Osteoblast (primary cell): Measurements from ENCODE around the gene EXOC4. TPM values are rescaled to one million over a fixed set of nuclear protein-coding genes. Genes with fewer than 3 reads are reported as not detected.

Experiments used
- DNase-seq: peaks from one replicate; pipeline ENCODE4 v3.0.0; 2011; ENCODE audit warnings: low spot score, mixed read lengths; ENCODE audit not compliant: insufficient read length; ENCODE audit errors: missing footprints
- H2AFZ ChIP-seq: 2 replicates; pipeline ENCODE4 v1.6.0; 2011; ENCODE audit warnings: mild to moderate bottlenecking, low read length
- H3K27ac ChIP-seq: 2 replicates; pipeline ENCODE4 v1.5.1; 2011; ENCODE audit warnings: mild to moderate bottlenecking, low read depth, low read length, moderate library complexity
- H3K27me3 ChIP-seq: 2 replicates; pipeline ENCODE4 v1.6.0; 2012; ENCODE audit warnings: mild to moderate bottlenecking, control low read depth, inconsistent platforms, low read length, moderate library complexity; ENCODE audit not compliant: insufficient read depth
- H3K36me3 ChIP-seq: 2 replicates; pipeline ENCODE4 v1.5.1; 2011; ENCODE audit warnings: mild to moderate bottlenecking, low read length, control low read depth, moderate library complexity; ENCODE audit not compliant: insufficient read depth
- H3K4me1 ChIP-seq: 2 replicates; pipeline ENCODE4 v1.5.1; 2011; ENCODE audit warnings: mild to moderate bottlenecking, low read length, control low read depth, moderate library complexity; ENCODE audit not compliant: insufficient read depth
- H3K4me2 ChIP-seq: 2 replicates; pipeline ENCODE4 v1.6.0; 2011; ENCODE audit warnings: mild to moderate bottlenecking, low read length; ENCODE audit not compliant: insufficient read depth
- H3K4me3 ChIP-seq: fragments of 200-600 bp; sonication (generic); 3 replicates; pipeline ENCODE4 v1.5.1; 2012; ENCODE audit warnings: mild to moderate bottlenecking, low read length, inconsistent platforms; ENCODE audit not compliant: insufficient read depth
- H3K79me2 ChIP-seq: 2 replicates; pipeline ENCODE4 v1.6.0; 2012; ENCODE audit warnings: mild to moderate bottlenecking, low read length, control low read depth, inconsistent platforms; ENCODE audit not compliant: insufficient read depth
- H3K9me3 ChIP-seq: 2 replicates; pipeline ENCODE4 v1.5.1; 2011; ENCODE audit warnings: low read depth, low read length, control low read depth
- H4K20me1 ChIP-seq: 2 replicates; pipeline ENCODE4 v1.6.0; 2012; ENCODE audit warnings: mild to moderate bottlenecking, low read length, control low read depth; ENCODE audit not compliant: insufficient read depth
- total RNA-seq: library from RNA; depleted of rRNA; stranded (reverse); fragments of >200 nt; gene quantifications from 2 replicates; pipeline ENCODE4 v1.2.3, GENCODE V29; 2012
- TF ChIP-seq, protein P1 (sequence below): IDR thresholded peaks from 2 replicates; pipeline ENCODE4 v1.5.1; 2011; ENCODE audit warnings: mild to moderate bottlenecking, low read depth, low read length, moderate library complexity; ENCODE audit errors: extremely low read depth

The EXOC4 gene
- total RNA-seq, 1 donor: 134 TPM

DNA sequence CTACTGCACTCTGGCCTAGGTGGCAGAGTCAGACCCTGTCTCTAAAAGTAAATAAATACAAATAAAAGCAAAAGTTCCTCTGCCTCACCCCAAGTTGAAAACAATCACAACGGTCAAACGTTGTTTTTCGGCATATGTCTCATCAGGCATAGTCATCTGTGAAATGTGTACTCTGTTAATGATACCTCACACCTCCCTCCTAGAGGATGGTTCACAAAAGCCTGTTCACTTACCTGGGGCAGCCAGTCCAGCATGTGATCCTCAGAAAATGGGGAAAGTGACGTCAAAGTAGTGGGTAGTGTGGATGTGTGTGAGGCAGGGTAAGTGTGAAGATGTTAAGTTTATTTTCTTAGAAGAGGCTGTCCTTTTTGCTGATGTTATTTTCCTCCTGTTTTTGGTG is 620.3 kb downstream of the EXOC4 start:
- Histone ChIP-seq H3K4me3 (no peak overlapping the region), H3K27me3 (no peaks in the 10 kb centered on the region), H3K4me1 (no peaks in the 10 kb centered on the region), H4K20me1 (peaks cover 7% of the 10 kb centered on the region), H3K27ac (no peak overlapping the region), H3K79me2 (no peaks in the 10 kb centered on the region), H3K9me3 (no peaks in the 10 kb centered on the region), H3K4me2 (no peak overlapping the region), H2AFZ (no peak overlapping the region), H3K36me3 (no peaks in the 10 kb centered on the region)
- TF ChIP-seq, protein P1, sequence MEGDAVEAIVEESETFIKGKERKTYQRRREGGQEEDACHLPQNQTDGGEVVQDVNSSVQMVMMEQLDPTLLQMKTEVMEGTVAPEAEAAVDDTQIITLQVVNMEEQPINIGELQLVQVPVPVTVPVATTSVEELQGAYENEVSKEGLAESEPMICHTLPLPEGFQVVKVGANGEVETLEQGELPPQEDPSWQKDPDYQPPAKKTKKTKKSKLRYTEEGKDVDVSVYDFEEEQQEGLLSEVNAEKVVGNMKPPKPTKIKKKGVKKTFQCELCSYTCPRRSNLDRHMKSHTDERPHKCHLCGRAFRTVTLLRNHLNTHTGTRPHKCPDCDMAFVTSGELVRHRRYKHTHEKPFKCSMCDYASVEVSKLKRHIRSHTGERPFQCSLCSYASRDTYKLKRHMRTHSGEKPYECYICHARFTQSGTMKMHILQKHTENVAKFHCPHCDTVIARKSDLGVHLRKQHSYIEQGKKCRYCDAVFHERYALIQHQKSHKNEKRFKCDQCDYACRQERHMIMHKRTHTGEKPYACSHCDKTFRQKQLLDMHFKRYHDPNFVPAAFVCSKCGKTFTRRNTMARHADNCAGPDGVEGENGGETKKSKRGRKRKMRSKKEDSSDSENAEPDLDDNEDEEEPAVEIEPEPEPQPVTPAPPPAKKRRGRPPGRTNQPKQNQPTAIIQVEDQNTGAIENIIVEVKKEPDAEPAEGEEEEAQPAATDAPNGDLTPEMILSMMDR: no peak
- DNase-seq: no peak

DNA sequence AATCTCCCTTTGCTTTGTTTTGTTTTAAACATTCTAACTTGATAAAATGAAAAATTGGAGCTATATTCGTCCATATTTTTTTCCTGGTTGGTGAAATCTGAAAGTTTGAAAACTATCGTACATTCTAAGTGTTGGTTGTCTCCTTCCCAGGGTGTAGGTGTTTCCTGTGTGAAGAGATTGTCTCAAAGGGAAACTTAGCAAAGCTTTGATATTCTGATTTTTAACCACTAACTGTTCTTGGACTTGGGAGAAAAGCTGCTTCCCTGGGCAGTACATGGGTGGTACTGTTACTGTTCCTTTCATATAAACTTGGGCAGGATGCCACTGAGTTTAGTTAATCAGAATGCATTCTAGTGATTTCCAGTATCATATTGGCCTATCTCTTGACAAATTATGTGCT is 620.8 kb downstream of the EXOC4 start:
- Histone ChIP-seq H3K4me2 (no peak overlapping the region), H3K4me1 (no peaks in the 10 kb centered on the region), H4K20me1 (peaks cover 7% of the 10 kb centered on the region), H3K27me3 (no peaks in the 10 kb centered on the region), H3K27ac (no peak overlapping the region), H3K79me2 (no peaks in the 10 kb centered on the region), H3K36me3 (no peaks in the 10 kb centered on the region), H3K9me3 (no peaks in the 10 kb centered on the region), H2AFZ (no peak overlapping the region), H3K4me3 (no peak overlapping the region)
- DNase-seq: no peak
- TF ChIP-seq, protein P1: no peak

DNA sequence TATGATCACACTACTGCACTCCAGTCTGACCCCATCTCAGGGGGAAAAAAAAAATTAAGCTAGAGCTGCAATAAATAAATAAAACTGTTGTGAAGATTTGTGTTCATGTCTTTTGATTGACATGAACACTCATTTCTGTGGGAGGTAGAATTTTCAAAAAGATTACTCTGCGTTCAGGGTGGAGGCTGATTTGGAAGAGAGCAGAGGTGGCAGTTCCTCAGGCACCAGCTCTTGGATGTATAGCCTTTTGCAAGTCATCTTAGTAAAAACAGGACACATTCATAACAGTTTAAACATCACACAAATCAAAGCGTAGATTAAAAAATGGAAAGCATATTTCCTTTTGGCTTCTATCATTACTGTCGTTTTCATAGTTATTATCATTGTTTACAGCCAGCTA is 630.7 kb downstream of the EXOC4 start:
- TF ChIP-seq, protein P1: no peak
- Histone ChIP-seq H3K9me3 (no peaks in the 10 kb centered on the region), H3K4me3 (no peak overlapping the region), H3K27ac (no peak overlapping the region), H4K20me1 (peaks cover 13% of the 10 kb centered on the region), H3K4me1 (no peaks in the 10 kb centered on the region), H3K79me2 (no peaks in the 10 kb centered on the region), H3K36me3 (no peaks in the 10 kb centered on the region), H2AFZ (no peak overlapping the region), H3K27me3 (no peaks in the 10 kb centered on the region), H3K4me2 (no peak overlapping the region)
- no peak for DNase-seq

DNA sequence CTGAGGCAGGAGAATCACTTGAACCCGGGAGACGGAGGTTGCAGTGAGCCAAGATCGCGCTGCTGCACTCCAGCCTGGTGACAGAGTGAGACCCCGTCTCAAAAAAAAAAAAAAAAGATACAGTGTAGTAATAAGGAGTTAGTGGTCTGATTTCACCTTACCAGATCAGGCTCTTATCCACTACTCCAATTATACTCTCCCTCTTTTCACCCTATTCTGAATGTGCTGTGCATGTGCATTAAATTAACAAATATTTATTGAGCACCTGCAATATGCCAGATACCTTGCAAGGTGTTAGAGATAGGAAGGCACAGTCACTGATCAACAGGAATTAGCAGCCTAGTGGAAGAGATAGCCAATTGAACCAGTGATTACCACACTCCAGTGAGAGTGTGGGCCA is 632.3 kb downstream of the EXOC4 start:
- H3K9me3 ChIP-seq: no peaks in the 10 kb centered on the region
- no peak overlapping the region for H3K27ac ChIP-seq
- no peak overlapping the region for H2AFZ ChIP-seq
- TF ChIP-seq, protein P1: no peak
- no peaks in the 10 kb centered on the region for H3K36me3 ChIP-seq
- peaks cover 9% of the 10 kb centered on the region for H4K20me1 ChIP-seq
- no peaks in the 10 kb centered on the region for H3K79me2 ChIP-seq
- H3K27me3 ChIP-seq: no peaks in the 10 kb centered on the region
- H3K4me3 ChIP-seq: no peak overlapping the region
- H3K4me2 ChIP-seq: no peak overlapping the region
- H3K4me1 ChIP-seq: no peaks in the 10 kb centered on the region
- no peak for DNase-seq
